DND-41 (cell line): Measurements from ENCODE around the gene EHD1.
A peak's percentile ranks its signal among the peaks of the same experiment; 100 is the strongest.

Experiments
- CTCF ChIP-seq: IDR thresholded peaks from 2 replicates; pipeline ENCODE4 v1.5.1; 2012; ENCODE audit warnings: borderline replicate concordance, low read length, moderate library complexity, mild to moderate bottlenecking; ENCODE audit not compliant: poor library complexity, severe bottlenecking; ENCODE audit errors: extremely low read depth
- EZH2 ChIP-seq: IDR thresholded peaks from 3 replicates; pipeline ENCODE4 v1.6.1; 2012; ENCODE audit warnings: borderline replicate concordance, low read depth, mild to moderate bottlenecking, moderate library complexity, low read length, inconsistent platforms; ENCODE audit not compliant: severe bottlenecking

GRCh38 chr11:64918017-64918416, 39.6 kb upstream of the EHD1 start:
- TF ChIP-seq EZH2 (no peak), CTCF (peak; percentile 53)
